Stimulated activated naive B cell treated with anti-CD40 and anti-IgM and Interleukin-4, amounts not matched to agents 10 μg/mL and 1 μg/mL and 100 μg/mL, for 72 hours (primary cell): Measurements from ENCODE around the gene PRKCA.
"Not testable (repeated sequence)": the region's sequence is repeated elsewhere in the genome, so short reads cannot be mapped to it uniquely, and the experiment has no call there.

Experiments used
- ATAC-seq, 2 donors: fragments of 150-1000 bp; cut with Tn5 transposase; replicated peaks; 2 replicates each; pipeline ENCODE4 v1.10.0; 2021; ENCODE audit warnings: moderate library complexity in 1 of 2
- DNase-seq: peaks from one replicate; pipeline ENCODE4 v3.0.0; 2021
- H3K27ac Mint-ChIP-seq: one replicate; pipeline ENCODE4 v1.8.0; 2022; ENCODE audit warnings: mild to moderate bottlenecking, mixed read lengths
- H3K27me3 Mint-ChIP-seq, 2 donors: one replicate each; pipeline ENCODE4 v1.8.0; 2022; ENCODE audit warnings: mixed read lengths in 2 of 2
- H3K36me3 Mint-ChIP-seq, 2 donors: one replicate each; pipeline ENCODE4 v1.8.0; 2022; ENCODE audit warnings: mixed read lengths in 2 of 2, mild to moderate bottlenecking in 1 of 2
- H3K4me1 Mint-ChIP-seq, 2 donors: one replicate each; pipeline ENCODE4 v1.8.0; 2022; ENCODE audit warnings: mixed read lengths in 2 of 2, mild to moderate bottlenecking in 1 of 2
- H3K4me3 Mint-ChIP-seq, 2 donors: one replicate each; pipeline ENCODE4 v1.8.0; 2022; ENCODE audit warnings: mild to moderate bottlenecking in 2 of 2, mixed read lengths in 2 of 2, moderate library complexity in 1 of 2
- H3K9me3 Mint-ChIP-seq, 2 donors: one replicate each; pipeline ENCODE4 v1.8.0; 2022; ENCODE audit warnings: mixed read lengths in 2 of 2, mild to moderate bottlenecking in 1 of 2

PRKCA gene

DNA sequence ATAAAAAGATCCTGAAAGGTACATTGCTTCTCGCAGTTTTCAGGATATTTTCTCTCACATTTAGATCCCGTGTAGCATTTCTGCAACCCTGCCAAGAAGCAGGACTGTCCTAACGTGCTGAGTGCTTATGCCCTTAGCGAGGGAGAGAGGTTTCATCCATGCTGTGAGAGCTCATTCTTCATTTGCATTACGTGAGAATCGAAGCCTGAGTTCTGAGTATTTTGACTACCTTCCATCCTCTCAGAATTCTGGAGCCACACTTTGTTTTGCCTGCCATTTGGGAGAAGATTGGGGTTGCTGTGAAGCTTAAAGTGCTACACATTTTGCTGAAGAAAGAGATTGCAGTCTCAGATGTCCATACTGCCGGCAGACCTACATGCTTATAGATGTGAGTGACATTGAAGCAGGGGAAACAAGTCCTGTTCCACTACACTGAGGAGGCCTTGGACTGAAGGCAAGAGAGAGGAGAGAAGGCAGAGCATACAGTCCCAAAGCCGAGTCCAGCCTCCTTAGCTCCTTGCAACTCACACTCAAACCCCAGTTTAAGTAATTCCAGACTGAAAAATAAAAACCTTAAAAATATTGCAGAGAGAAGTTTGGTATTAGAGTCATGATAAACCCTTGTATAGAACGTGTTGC, 183.0 kb downstream of the PRKCA start:
- Mint-ChIP-seq H3K4me3 (no peak overlapping the region), H3K4me1 (peaks cover 0 to 1% of the 10 kb centered on the region in 2 donors), H3K27me3 (peaks cover 4 to 7% of the 10 kb centered on the region in 2 donors), H3K9me3 (no peaks in the 10 kb centered on the region), H3K27ac (no peak overlapping the region), H3K36me3 (no peaks in the 10 kb centered on the region)
- ATAC-seq = no peak
- DNase-seq = no peak

- no peaks in the 10 kb centered on the region for H3K36me3 Mint-ChIP-seq
- ATAC-seq (no peak), DNase-seq (no peak)
- H3K4me3 Mint-ChIP-seq = no peak overlapping the region
- H3K27me3 Mint-ChIP-seq = peaks cover 4 to 17% of the 10 kb centered on the region in 2 donors
- H3K27ac Mint-ChIP-seq = no peak overlapping the region
- peaks cover 3 to 7% of the 10 kb centered on the region in 2 donors for H3K4me1 Mint-ChIP-seq
- H3K9me3 Mint-ChIP-seq = no peaks in the 10 kb centered on the region
Measured at GRCh38 chr17:66487121-66487520, 184.7 kb downstream of the PRKCA start.

DNA sequence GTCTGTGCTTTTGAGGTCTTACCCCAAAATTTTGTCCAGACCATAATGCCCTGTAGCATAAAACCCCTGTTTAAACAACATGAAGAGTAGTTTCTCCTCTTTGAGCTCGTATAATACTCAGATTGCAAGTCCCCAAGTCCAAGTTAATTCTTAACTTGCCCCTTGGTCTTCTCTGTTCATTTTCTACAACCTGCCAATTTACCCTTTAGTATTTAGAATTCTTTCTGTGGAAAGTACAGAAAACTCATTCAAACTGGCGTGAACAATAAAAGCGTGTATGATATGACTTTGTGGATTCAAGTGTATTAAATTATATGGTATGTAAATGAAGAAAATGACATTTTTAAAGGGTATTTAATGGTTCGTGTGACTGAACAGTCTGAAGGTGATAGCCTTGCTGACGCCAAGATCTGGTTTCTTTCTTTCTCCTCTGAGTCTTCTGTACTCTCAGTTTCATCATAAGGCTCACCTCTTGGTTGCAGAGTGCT, 185.6 kb downstream of the PRKCA start:
- no peaks in the 10 kb centered on the region for H3K9me3 Mint-ChIP-seq
- peaks cover 4 to 22% of the 10 kb centered on the region in 2 donors for H3K27me3 Mint-ChIP-seq
- no peak overlapping the region for H3K4me3 Mint-ChIP-seq
- peaks cover 3 to 7% of the 10 kb centered on the region in 2 donors for H3K4me1 Mint-ChIP-seq
- H3K36me3 Mint-ChIP-seq = no peaks in the 10 kb centered on the region
- H3K27ac Mint-ChIP-seq = no peak overlapping the region
- DNase-seq = no peak
- ATAC-seq = no peak

- no peak overlapping the region for H3K27ac Mint-ChIP-seq
- no peak overlapping the region for H3K4me3 Mint-ChIP-seq
- no peaks in the 10 kb centered on the region for H3K9me3 Mint-ChIP-seq
- ATAC-seq (no peak), DNase-seq (no peak)
- H3K36me3 Mint-ChIP-seq = no peaks in the 10 kb centered on the region
- peaks cover 4 to 22% of the 10 kb centered on the region in 2 donors for H3K27me3 Mint-ChIP-seq
- peaks cover 4 to 9% of the 10 kb centered on the region in 2 donors for H3K4me1 Mint-ChIP-seq
Measured at GRCh38 chr17:66488864-66489263, 186.5 kb downstream of the PRKCA start.

- not testable (repeated sequence) for H3K27ac Mint-ChIP-seq, DNase-seq, ATAC-seq, H3K36me3 Mint-ChIP-seq, H3K9me3 Mint-ChIP-seq, H3K4me3 Mint-ChIP-seq
- Mint-ChIP-seq H3K4me1 (peaks cover 6 to 13% of the 10 kb centered on the region in 2 donors), H3K27me3 (peaks cover 4 to 22% of the 10 kb centered on the region in 2 donors)
Measured at GRCh38 chr17:66489576-66489975, 187.2 kb downstream of the PRKCA start.

DNA sequence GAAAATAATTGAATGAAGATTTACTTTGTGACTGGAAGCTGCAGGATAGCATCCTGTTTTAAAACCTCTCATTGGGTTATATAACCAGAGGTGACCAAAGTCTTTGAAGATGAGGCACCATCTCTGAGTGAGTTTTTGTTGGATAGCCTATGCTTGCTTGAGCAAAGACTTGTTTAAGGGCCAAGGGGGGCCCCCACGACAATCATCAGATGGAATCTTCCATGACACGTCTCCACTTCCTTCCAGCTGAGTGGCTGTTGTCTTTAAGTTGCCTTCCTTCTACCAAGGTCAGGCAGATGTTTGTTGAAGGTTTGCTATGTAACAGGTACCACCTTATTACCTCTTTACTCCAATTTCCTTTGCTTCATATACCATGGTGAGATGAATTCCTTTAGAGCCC, 188.8 kb downstream of the PRKCA start:
- peaks cover 4 to 22% of the 10 kb centered on the region in 2 donors for H3K27me3 Mint-ChIP-seq
- no peaks in the 10 kb centered on the region for H3K36me3 Mint-ChIP-seq
- no peak overlapping the region for H3K27ac Mint-ChIP-seq
- no peak for DNase-seq
- no peak for ATAC-seq
- no peaks in the 10 kb centered on the region for H3K9me3 Mint-ChIP-seq
- H3K4me3 Mint-ChIP-seq = no peak overlapping the region
- H3K4me1 Mint-ChIP-seq = peaks cover 6 to 13% of the 10 kb centered on the region in 2 donors

GRCh38 chr17:66491665-66492064, 189.3 kb downstream of the PRKCA start:
- Mint-ChIP-seq H3K36me3 (no peaks in the 10 kb centered on the region), H3K4me1 (peaks cover 6 to 13% of the 10 kb centered on the region in 2 donors), H3K27ac (no peak overlapping the region), H3K9me3 (no peaks in the 10 kb centered on the region), H3K4me3 (no peak overlapping the region), H3K27me3 (peaks cover 4 to 22% of the 10 kb centered on the region in 2 donors)
- DNase-seq (no peak), ATAC-seq (no peak)

DNA sequence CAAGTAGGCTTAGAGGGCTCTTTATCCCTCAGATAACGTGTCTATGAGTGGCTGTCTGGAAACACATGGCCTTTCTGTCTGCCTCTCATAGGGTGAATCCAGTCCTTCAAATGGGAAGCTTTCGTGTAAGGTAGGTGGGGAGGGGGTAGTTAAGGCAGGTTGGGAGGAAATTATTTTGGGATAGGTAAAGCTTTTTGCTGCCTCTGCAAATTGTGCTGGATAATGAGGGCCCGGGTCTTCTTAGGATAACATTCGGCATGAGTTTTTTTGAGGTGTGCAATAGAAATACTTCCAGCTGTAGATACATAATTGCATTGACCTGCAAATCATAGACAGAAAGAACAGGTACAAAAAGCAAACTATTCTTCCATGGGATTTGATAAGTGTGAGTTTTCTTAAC, 189.7 kb downstream of the PRKCA start:
- no peak overlapping the region for H3K27ac Mint-ChIP-seq
- ATAC-seq (no peak), DNase-seq (no peak)
- peaks cover 4 to 22% of the 10 kb centered on the region in 2 donors for H3K27me3 Mint-ChIP-seq
- H3K36me3 Mint-ChIP-seq = no peaks in the 10 kb centered on the region
- H3K9me3 Mint-ChIP-seq = no peaks in the 10 kb centered on the region
- no peak overlapping the region for H3K4me3 Mint-ChIP-seq
- H3K4me1 Mint-ChIP-seq = peaks cover 6 to 13% of the 10 kb centered on the region in 2 donors

DNA sequence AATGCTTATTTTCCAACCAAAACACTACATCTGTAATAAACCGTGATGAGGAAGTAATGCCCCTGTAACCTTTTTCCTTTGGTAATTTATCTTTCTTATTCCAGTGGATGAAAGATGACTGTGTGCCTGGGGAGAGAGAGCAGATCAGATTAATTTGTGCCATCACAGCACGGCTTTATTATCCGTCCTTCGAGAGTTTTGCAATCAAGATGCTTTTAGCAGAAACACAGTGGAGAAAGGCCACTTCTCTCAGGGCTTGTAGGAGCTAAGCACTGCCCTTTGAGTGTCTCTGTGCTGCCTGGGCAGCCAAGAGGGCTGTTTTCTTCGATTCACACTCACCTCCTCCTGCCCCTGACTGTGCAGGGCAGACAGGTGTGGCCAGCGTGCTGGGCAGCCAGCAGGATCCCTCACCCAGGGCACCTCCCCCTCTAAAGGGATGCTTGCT, 190.2 kb downstream of the PRKCA start:
- Mint-ChIP-seq H3K27ac (no peak overlapping the region), H3K27me3 (peaks cover 4 to 22% of the 10 kb centered on the region in 2 donors), H3K36me3 (no peaks in the 10 kb centered on the region), H3K9me3 (no peaks in the 10 kb centered on the region), H3K4me1 (peaks cover 6 to 13% of the 10 kb centered on the region in 2 donors), H3K4me3 (no peak overlapping the region)
- no peak for DNase-seq
- ATAC-seq = no peak

- Mint-ChIP-seq H3K9me3 (no peaks in the 10 kb centered on the region), H3K27ac (no peak overlapping the region), H3K27me3 (peaks cover 4 to 22% of the 10 kb centered on the region in 2 donors), H3K4me3 (no peak overlapping the region), H3K36me3 (no peaks in the 10 kb centered on the region), H3K4me1 (peaks cover 6 to 13% of the 10 kb centered on the region in 2 donors)
- DNase-seq = no peak
- no peak for ATAC-seq
Measured at GRCh38 chr17:66493283-66494019, 191.0 kb downstream of the PRKCA start.

DNA sequence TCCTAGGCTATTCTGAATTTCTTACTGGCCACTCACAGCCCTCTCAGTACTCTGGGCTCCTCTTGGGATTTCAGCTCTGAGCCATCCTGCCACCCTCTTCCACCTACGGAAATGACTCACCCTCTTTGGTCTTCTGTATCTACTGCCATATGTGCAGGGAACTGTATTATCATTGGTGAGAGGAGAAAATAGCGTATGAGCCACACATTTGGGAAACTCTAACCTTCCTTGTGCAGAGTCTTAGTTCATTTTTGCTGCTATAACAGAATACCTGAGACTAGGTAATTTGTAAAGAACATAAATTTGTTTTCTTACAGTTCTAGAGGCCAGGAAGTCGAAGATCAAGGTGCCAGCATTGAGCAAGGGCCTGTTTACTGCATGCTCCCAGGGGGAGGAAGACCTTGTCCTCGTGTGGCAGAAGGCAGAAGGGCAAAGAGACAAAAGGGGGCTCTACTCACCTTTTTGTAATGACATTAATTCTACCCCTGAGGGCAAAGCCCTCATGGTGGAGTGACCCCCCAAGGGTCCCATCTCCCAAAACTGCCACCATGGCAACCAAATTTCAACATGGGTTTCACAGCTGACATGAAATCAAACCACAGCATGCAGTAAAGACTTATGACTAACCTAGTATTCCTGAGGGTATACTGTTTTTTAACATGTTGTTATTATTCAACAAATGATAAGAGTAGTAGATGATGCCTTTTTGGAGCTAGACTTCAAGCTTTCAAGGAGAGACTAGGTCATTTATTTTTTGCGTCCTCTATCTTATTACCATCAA, 191.8 kb downstream of the PRKCA start:
- DNase-seq = no peak
- Mint-ChIP-seq H3K27me3 (peaks cover 4 to 22% of the 10 kb centered on the region in 2 donors), H3K4me1 (peaks cover 6 to 13% of the 10 kb centered on the region in 2 donors), H3K36me3 (no peaks in the 10 kb centered on the region), H3K4me3 (no peak overlapping the region), H3K9me3 (no peaks in the 10 kb centered on the region), H3K27ac (no peak overlapping the region)
- peak; percentile 56 to 69 for ATAC-seq

DNA sequence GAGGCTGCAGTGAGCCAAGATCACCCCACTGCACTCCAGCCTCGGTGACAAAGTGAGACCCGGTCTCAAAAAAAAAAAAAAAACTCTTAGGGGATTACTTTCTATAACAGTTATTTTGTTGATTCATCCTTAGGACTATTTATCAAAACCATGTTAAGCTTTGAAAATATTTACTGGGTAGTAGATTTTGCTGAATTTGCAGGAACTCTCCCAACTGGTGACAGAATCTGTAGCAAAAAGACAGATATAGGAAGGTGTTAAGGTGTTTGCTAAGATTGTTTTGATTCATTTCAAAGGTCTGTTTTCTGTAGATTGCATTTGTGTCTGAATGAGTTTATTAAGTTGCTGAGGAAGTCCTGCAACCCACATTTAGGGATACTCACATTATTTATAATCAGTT, 192.6 kb downstream of the PRKCA start:
- Mint-ChIP-seq H3K4me1 (peaks cover 6 to 13% of the 10 kb centered on the region in 2 donors), H3K36me3 (no peaks in the 10 kb centered on the region), H3K4me3 (no peak overlapping the region), H3K27me3 (peaks cover 0 to 15% of the 10 kb centered on the region in 2 donors), H3K9me3 (no peaks in the 10 kb centered on the region), H3K27ac (no peak overlapping the region)
- DNase-seq = no peak
- ATAC-seq = no peak

GRCh38 chr17:66496306-66496705, 193.9 kb downstream of the PRKCA start:
- no peak overlapping the region for H3K27ac Mint-ChIP-seq
- DNase-seq = no peak
- no peaks in the 10 kb centered on the region for H3K9me3 Mint-ChIP-seq
- H3K4me1 Mint-ChIP-seq = peaks cover 5 to 11% of the 10 kb centered on the region in 2 donors
- H3K36me3 Mint-ChIP-seq = no peaks in the 10 kb centered on the region
- H3K4me3 Mint-ChIP-seq = no peak overlapping the region
- no peak for ATAC-seq
- peaks cover under 1 to 17% of the 10 kb centered on the region in 2 donors for H3K27me3 Mint-ChIP-seq

GRCh38 chr17:66498580-66498979, 196.2 kb downstream of the PRKCA start:
- peaks cover 4 to 7% of the 10 kb centered on the region in 2 donors for H3K4me1 Mint-ChIP-seq
- no peaks in the 10 kb centered on the region for H3K36me3 Mint-ChIP-seq
- H3K9me3 Mint-ChIP-seq = no peaks in the 10 kb centered on the region
- H3K4me3 Mint-ChIP-seq = no peak overlapping the region
- ATAC-seq = no peak
- DNase-seq = no peak
- H3K27me3 Mint-ChIP-seq = peaks cover 6 to 11% of the 10 kb centered on the region in 2 donors
- no peak overlapping the region for H3K27ac Mint-ChIP-seq
